Measurements from ENCODE around the gene FBXO42.

FBXO42 gene

GRCh38 chr1:16324456-16324890 is 27.8 kb downstream of the FBXO42 start:
- no peak for DNase-seq (ENCODE audit: low spot score)

GRCh38 chr1:16321176-16321867 is 31.0 kb downstream of the FBXO42 start:
- DNase-seq (ENCODE audit: low spot score), result no peak

GRCh38 chr1:16318555-16318954 is 33.7 kb downstream of the FBXO42 start:
- DNase-seq (ENCODE audit: low spot score), result no peak

- no peak for DNase-seq (ENCODE audit: low spot score)
These were observed 36.8 kb downstream of the FBXO42 start for GRCh38 chr1:16315437-16315836.

GRCh38 chr1:16307222-16307621 is 45.1 kb downstream of the FBXO42 start:
- DNase-seq (ENCODE audit: low spot score), result no peak

- no peak for DNase-seq (ENCODE audit: low spot score)
These were observed 49.3 kb downstream of the FBXO42 start for GRCh38 chr1:16302709-16303627.

GRCh38 chr1:16300436-16300835 is 51.8 kb downstream of the FBXO42 start:
- no peak for DNase-seq (ENCODE audit: low spot score)

- no peak for DNase-seq (ENCODE audit: low spot score)
These were observed 53.6 kb downstream of the FBXO42 start for GRCh38 chr1:16298653-16299052.

GRCh38 chr1:16296643-16297042 is 55.6 kb downstream of the FBXO42 start:
- no peak for DNase-seq (ENCODE audit: low spot score)

- DNase-seq (ENCODE audit: low spot score), result no peak
These were observed 57.8 kb downstream of the FBXO42 start for GRCh38 chr1:16294219-16295212.

- peak; percentile 21 for DNase-seq (ENCODE audit: low spot score)
These were observed 58.7 kb downstream of the FBXO42 start for GRCh38 chr1:16293538-16293937.

GRCh38 chr1:16292739-16293138 is 59.5 kb downstream of the FBXO42 start:
- DNase-seq (ENCODE audit: low spot score), result no peak

- no peak for DNase-seq (ENCODE audit: low spot score)
These were observed 62.3 kb downstream of the FBXO42 start for GRCh38 chr1:16289959-16290358.

GRCh38 chr1:16286122-16286521 is 66.2 kb downstream of the FBXO42 start:
- no peak for DNase-seq (ENCODE audit: low spot score)

GRCh38 chr1:16281765-16282164 is 70.5 kb downstream of the FBXO42 start:
- DNase-seq (ENCODE audit: low spot score), result no peak

GRCh38 chr1:16279186-16279585 is 73.1 kb downstream of the FBXO42 start:
- no peak for DNase-seq (ENCODE audit: low spot score)

GRCh38 chr1:16276302-16277030 is 75.8 kb downstream of the FBXO42 start:
- no peak for DNase-seq (ENCODE audit: low spot score)

- DNase-seq (ENCODE audit: low spot score), result no peak
These were observed 76.7 kb downstream of the FBXO42 start for GRCh38 chr1:16275591-16275990.

- no peak for DNase-seq (ENCODE audit: low spot score)
These were observed 84.5 kb downstream of the FBXO42 start for GRCh38 chr1:16267690-16268180.

- no peak for DNase-seq (ENCODE audit: low spot score)
These were observed 85.7 kb downstream of the FBXO42 start for GRCh38 chr1:16266411-16267118.

Measured in globus pallidus (tissue), 1 donor.